NOMO-1 treated with dmso at 0.1 percent for 144 hours (cell line): ENCODE measurements around the gene URAD.
A peak's percentile ranks its signal among the peaks of the same experiment; 100 is the strongest.
"Not testable (repeated sequence)": the region's sequence is repeated elsewhere in the genome, so short reads cannot be mapped to it uniquely, and the experiment has no call there.

Source experiments
- DNase-seq: peaks from one replicate; lab custom pipeline; 2025; ENCODE audit not compliant: unreplicated experiment; lab: John Stamatoyannopoulos, UW

URAD gene, protein sequence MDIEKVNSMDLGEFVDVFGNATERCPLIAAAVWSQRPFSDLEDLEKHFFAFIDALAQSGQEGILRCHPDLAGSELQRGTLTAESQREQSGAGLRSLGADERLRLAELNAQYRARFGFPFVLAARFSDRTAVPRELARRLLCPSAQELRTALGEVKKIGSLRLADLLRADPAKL

DNA sequence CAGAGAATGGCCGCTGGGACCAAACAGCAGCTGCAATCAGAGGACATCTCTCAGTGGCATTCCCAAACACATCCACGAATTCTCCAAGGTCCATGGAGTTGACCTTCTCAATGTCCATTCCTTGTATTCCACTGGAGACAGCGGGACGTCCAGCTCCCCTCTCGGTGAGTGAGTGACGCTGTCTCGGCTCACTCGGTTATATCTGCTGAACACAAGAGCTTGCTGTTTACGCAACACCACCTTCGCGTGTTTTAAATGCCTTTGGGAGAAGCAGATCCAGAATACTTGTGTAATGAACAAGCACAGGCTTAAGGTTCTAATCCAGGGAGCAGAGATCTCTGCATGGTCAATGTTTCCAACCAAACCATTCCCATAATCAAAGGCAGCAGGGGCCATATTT, at the start of gene URAD:
Gene URAD (minus strand): TSS at position 174 of the 400 bp plus-strand sequence. CDS start 56 bp downstream, at position 118.
- no peak for DNase-seq

- DNase-seq = no peak
Measured at GRCh38 chr13:28037399-28037798, 48.9 kb upstream of the URAD start.

- DNase-seq = no peak
Measured at GRCh38 chr13:28035146-28035782, 46.8 kb upstream of the URAD start.

GRCh38 chr13:28033894-28034655, 45.6 kb upstream of the URAD start:
- no peak for DNase-seq

GRCh38 chr13:28032438-28032837, 43.9 kb upstream of the URAD start:
- not testable (repeated sequence) for DNase-seq

GRCh38 chr13:28031896-28032288, 43.4 kb upstream of the URAD start:
- peak; percentile 77 for DNase-seq

DNA sequence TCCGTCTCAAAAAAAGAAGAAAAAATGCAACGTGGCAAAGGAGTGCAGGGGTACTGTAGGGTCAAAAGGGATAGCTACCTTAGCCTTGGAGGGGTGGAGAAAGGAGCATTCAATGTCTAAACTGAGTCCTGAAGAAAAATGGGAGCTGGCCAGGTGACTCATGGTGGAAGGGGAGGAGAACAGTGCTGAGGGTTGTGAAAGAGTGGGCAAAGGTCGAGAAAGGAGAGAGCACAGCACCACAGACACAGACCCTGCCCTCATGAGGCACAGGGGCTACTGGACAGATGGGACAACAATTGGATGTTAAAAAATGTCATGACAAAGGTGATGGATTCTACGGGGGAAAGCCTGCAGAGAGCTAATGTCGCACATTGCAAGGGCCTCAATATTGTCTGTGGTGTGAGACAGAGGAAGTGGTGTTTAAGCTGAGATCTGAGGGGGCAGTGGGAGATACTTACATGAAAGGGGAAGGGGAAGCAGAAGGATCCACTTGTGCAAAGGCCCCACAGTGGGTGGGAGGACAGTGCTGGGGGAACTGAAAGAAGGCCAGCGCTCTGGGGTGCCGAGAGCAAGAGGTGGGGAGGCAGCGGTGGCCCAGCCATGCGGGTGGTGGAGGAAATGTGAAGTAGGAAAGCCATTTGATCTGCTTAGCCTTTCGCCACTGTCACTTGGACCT, 42.9 kb upstream of the URAD start:
- DNase-seq = peak; percentile 96

DNA sequence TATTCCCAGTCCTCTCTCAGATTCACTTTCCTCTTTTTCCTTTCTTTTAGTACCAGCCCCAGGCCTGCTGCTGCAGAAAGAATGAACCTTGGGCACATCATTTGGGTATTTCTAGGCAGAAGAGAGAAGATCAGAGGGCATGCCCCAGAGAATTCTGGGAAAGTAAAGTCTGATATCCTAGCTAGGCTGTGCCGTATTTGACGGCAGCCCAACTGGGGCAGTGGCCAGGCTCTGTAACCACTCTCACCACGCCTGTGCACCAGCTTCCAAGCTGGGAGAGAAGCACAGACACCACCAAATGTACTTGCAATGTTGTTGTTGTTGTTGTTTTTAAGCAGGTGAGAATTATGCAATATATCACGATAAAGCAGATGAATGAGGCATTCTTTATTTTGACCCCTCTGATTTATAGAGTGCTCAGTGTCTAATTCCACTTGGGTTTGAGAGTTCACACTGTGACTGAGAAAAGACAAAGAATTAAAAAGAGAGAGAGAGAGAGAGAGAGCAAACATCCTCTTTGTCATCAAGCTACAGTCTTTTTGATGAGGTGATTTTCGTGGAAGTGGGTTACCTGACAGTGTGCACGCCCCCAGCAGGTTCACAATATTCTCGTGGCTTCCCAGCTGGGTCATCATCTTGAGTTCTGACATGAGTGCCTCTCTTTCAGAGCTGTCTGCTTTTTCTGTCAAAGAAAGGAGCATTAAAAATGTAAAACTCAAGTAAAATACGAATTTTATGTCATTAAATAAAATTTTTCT, 39.3 kb upstream of the URAD start:
- DNase-seq = no peak

GRCh38 chr13:28027071-28027470, 38.6 kb upstream of the URAD start:
- no peak for DNase-seq

- DNase-seq = no peak
Measured at GRCh38 chr13:28026508-28026907, 38.0 kb upstream of the URAD start.

GRCh38 chr13:28022848-28023518, 34.5 kb upstream of the URAD start:
- no peak for DNase-seq

DNA sequence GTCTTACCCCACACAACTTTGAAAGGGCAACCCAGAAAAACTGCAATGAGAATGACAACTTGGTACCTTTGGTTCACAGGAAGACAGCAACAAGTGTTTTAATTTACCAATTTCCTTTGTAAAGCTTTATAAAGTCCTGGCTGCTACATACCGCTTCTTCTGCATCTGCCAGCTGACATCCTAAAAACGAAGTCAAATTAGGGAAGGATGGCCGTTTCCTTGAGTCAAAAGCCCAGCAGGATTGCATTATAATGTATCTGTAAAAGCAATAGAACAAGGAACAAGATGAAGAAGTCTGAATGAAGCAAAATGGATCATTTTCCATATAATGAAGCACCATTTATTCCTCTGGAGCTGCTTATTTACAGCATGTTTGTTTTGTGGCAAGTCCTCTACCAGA, 25.8 kb upstream of the URAD start:
- DNase-seq = no peak

GRCh38 chr13:28013482-28013881, 25.0 kb upstream of the URAD start:
- DNase-seq = no peak

- no peak for DNase-seq
Measured at GRCh38 chr13:28012896-28013295, 24.4 kb upstream of the URAD start.

DNA sequence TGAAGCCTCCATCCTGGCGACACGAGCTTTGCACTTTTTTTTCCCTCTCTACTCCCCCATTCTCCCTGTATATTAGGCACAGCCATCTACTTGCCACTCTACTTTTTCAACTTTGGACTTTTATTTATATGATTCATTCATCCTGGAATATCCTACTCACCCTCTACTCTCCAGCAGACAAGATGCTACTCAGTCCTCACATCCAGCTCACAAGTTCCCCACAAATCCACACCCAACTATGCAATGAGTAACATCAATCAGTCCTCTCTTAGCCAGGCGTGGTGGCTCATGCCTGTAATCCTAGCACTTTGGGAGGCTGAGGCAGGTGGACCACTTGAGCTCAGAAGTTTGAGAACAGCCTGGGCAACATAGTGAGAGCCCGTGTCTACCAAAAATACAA, 23.9 kb upstream of the URAD start:
- DNase-seq = no peak

DNA sequence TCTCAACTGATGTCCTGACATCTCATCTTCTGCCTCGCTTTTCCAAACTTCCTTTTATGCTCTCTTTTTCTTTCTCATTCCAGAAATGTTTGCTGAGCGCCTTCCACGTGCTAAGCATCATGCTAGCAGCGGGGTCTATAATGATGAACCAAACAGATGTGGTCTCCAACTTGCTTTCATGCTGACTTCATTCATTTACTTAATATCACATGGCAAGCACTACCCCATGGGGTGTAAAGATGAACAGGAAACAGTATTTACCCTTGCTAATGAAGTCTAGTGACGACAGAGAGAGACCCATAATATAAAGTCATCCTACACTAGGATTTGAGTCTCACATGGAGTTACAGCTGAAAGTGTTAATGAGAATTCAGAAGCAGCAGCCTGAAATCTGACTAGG, 21.6 kb upstream of the URAD start:
- DNase-seq = no peak

DNA sequence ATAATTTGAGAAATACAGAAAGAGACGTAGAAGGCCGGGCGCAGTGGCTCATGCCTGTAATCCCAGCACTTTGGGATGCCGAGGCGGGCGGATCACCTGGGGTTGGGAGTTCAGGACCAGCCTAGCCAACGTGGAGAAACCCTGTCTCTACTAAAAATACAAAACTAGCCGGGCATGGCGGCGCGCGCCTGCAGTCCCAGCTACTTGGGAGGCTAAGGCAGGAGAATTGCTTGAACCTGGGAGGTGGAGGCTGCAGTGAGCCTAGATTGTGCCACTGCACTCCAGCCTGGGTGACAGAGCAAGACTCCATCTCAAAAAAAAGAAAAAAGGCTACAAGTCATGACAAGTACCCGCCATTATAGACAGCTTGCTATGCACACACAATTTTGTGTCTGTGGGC, 16.5 kb upstream of the URAD start:
- not testable (repeated sequence) for DNase-seq

DNA sequence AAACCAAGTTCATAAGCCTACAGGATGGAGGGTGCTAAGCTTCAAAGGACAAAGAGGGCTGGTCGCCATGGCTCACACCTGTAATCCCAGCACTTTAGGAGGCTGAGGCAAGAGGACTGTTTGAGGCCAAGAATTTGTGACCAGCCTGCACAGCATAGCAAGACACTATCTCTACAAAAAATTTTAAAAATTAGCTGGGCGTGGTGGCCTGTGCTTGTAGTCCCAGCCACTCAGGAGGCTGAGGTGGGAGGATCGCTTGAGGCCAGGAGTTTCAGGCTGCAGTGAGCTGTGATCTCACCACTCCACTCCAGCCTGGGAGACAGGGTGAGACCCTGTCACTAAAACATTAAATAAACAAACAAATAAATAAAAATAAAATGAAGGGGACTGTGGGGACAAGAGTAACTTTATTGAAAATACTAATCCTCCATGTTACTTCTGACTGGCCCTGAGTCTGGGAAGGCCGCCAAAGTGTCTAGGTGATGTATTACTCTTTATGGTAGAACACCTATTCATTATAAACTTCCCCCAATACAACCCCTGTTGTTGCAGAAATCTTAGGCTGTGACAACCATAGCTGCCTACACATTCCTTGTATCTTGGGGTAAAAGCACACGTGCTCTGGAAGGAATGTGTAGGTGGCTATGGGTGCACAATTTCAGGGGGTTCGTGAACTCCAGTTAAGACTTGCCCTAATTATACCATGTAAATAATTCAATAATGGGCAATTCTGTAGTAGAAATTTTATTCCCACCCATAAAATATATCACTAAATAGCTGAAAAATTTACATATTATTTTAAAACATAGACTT, 14.6 kb upstream of the URAD start:
- no peak for DNase-seq

DNA sequence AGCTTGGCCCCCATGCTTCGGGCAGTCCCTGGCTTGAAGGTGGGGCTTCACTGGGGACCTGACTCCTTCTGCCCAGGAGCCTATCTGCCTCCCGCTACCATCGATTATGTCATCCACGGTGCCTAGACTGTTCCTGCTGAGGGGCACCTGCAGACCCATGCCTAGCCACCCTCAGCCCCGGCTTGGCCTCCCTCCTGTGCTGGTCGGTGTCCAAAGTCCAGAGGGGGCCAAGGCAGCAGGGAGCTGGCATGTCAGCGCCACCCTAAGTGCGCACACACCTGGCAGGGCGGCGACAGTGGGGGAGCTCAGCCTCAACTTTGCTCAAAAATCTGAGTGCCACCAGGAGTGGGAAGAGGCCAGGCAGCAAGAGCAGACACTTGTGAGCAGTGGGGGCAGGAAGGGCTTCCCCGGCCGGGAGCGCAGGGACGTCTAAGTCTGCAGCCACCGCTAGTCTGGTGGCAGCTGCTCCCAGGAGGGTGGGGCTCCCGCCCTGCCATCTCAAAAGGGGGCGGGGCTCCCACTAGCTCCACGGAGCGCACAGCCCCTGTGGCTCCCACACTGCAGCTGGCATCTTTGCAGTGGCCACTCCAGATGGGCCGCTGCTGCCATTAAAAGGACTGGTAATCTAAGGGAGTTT, 13.5 kb upstream of the URAD start:
- no peak for DNase-seq
